A549 (cell line): ENCODE measurements around the gene PHYKPL.

ENCODE experiments used
- CEBPB ChIP-seq, 2 experiments: fragments of >200 bp in 1 of 2; sonication (Bioruptor Twin) in 1 of 2; formaldehyde crosslinking in 1 of 2; IDR thresholded peaks; 2 replicates each; pipeline ENCODE4 v1.6.1; 2012 to 2016
- EP300 ChIP-seq, 2 experiments: fragments of >200 bp; sonication (Bioruptor Twin); formaldehyde crosslinking; IDR thresholded peaks; 2 replicates in 1 of 2; 3 replicates in 1 of 2; pipeline ENCODE4 v1.6.1; 2016 to 2017
- HOXB5 ChIP-seq: fragments of 250-450 bp; sonication (Bioruptor Pico); IDR thresholded peaks from 2 replicates; pipeline ENCODE4 v1.5.0; 2020; ENCODE audit warnings: mild to moderate bottlenecking, moderate library complexity
- MAZ ChIP-seq: fragments of 150-350 bp; IDR thresholded peaks from 2 replicates; pipeline ENCODE4 v1.6.1; 2014; ENCODE audit warnings: antibody characterized with exemption, low read depth, low read length, borderline replicate concordance
- POLR2A ChIP-seq: IDR thresholded peaks from 2 replicates; pipeline ENCODE4 v1.6.1; 2012; ENCODE audit warnings: mild to moderate bottlenecking, low read length
- SMC3 ChIP-seq: fragments of >200 bp; sonication (Bioruptor Twin); formaldehyde crosslinking; IDR thresholded peaks from 3 replicates; pipeline ENCODE4 v1.6.1; 2018; ENCODE audit warnings: inconsistent platforms
- TF ChIP-seq, protein P1 (sequence below): fragments of >200 bp; sonication (Bioruptor Twin); formaldehyde crosslinking; IDR thresholded peaks from 3 replicates; pipeline ENCODE4 v1.5.1; 2016

- no peak for TF ChIP-seq HOXB5 (CRISPR knock-in tag)
- no peak for TF ChIP-seq CEBPB (IDR thresholded peaks at IDR 0.05)
- TF ChIP-seq MAZ = no peak
- TF ChIP-seq POLR2A = no peak
- TF ChIP-seq, protein P1, sequence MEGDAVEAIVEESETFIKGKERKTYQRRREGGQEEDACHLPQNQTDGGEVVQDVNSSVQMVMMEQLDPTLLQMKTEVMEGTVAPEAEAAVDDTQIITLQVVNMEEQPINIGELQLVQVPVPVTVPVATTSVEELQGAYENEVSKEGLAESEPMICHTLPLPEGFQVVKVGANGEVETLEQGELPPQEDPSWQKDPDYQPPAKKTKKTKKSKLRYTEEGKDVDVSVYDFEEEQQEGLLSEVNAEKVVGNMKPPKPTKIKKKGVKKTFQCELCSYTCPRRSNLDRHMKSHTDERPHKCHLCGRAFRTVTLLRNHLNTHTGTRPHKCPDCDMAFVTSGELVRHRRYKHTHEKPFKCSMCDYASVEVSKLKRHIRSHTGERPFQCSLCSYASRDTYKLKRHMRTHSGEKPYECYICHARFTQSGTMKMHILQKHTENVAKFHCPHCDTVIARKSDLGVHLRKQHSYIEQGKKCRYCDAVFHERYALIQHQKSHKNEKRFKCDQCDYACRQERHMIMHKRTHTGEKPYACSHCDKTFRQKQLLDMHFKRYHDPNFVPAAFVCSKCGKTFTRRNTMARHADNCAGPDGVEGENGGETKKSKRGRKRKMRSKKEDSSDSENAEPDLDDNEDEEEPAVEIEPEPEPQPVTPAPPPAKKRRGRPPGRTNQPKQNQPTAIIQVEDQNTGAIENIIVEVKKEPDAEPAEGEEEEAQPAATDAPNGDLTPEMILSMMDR = no peak
- TF ChIP-seq SMC3 = no peak
- TF ChIP-seq EP300 (IDR thresholded peaks at IDR 0.05) = no peak
Observed at GRCh38 chr5:178212241-178213002, 20.2 kb downstream of the PHYKPL start.
